K562 (cell line): ENCODE data around the gene PPP1R14D. TPM values are rescaled to one million over a fixed set of nuclear protein-coding genes. Genes with fewer than 3 reads are reported as not detected.

Experiments used
- BCOR ChIP-seq: fragments of 450-650 bp; IDR thresholded peaks from 2 replicates; pipeline ENCODE4 v1.6.1; 2016
- C11orf30 ChIP-seq: fragments of 450-650 bp; IDR thresholded peaks from 2 replicates; pipeline ENCODE4 v1.6.1; 2016; ENCODE audit warnings: low read depth, mild to moderate bottlenecking
- EP300 ChIP-seq: IDR thresholded peaks from 2 replicates; pipeline ENCODE4 v1.6.1; 2012; ENCODE audit warnings: low read length, improper control_type of control experiment
- IFI16 ChIP-seq: fragments of 250-450 bp; sonication (Bioruptor Pico); IDR thresholded peaks from 2 replicates; pipeline ENCODE4 v2.1.2; 2022; ENCODE audit warnings: mild to moderate bottlenecking, inconsistent platforms
- MAFF ChIP-seq: IDR thresholded peaks from 2 replicates; pipeline ENCODE4 v1.6.1; 2012; ENCODE audit warnings: low read length, improper control_type of control experiment
- MAFG ChIP-seq: fragments of 450-650 bp; conservative IDR thresholded peaks from 2 replicates; pipeline ENCODE4 v1.6.1; 2016; ENCODE audit warnings: missing genetic modification characterization, missing compliant biosample characterization
- MAFK ChIP-seq: IDR thresholded peaks from 2 replicates; pipeline ENCODE4 v1.6.1; 2011; ENCODE audit warnings: low read length, improper control_type of control experiment
- MEIS2 ChIP-seq: fragments of 450-650 bp; IDR thresholded peaks from 2 replicates; pipeline ENCODE4 v1.6.1; 2014; ENCODE audit warnings: mild to moderate bottlenecking; ENCODE audit not compliant: partially characterized antibody
- NR2C1 ChIP-seq, 2 experiments: fragments of 450-650 bp; IDR thresholded peaks; 2 replicates each; pipeline ENCODE4 v1.6.1; 2017; ENCODE audit warnings: mild to moderate bottlenecking in 2 of 2, antibody characterized with exemption in 1 of 2, inconsistent platforms in 1 of 2, missing compliant biosample characterization in 1 of 2, missing genetic modification characterization in 1 of 2
- PPARD ChIP-seq: fragments of 250-450 bp; sonication (Bioruptor Pico); IDR thresholded peaks from 2 replicates; pipeline ENCODE4 v1.8.0; 2022; ENCODE audit warnings: inconsistent platforms, mild to moderate bottlenecking, moderate library complexity
- SNIP1 ChIP-seq: fragments of 450-650 bp; IDR thresholded peaks from 2 replicates; pipeline ENCODE4 v1.7.1; 2017; ENCODE audit warnings: low read depth, mild to moderate bottlenecking
- TSC22D4 ChIP-seq: fragments of 450-650 bp; IDR thresholded peaks from 2 replicates; pipeline ENCODE4 v1.6.1; 2016; ENCODE audit warnings: missing genetic modification characterization, missing biosample characterization, control low read depth
- ZBTB7A ChIP-seq: IDR thresholded peaks from 2 replicates; pipeline ENCODE4 v1.6.1; 2011; ENCODE audit warnings: low read depth, mild to moderate bottlenecking, low read length, moderate library complexity, borderline replicate concordance; ENCODE audit not compliant: control insufficient read depth
- polyA plus RNA-seq, 8 experiments: library from polyadenylated mRNA; depleted of rRNA in 4 of 8; stranded (reverse) in 5 of 8; unstranded in 3 of 8; fragments of >200 nt; fragmentation: Nextera tagmentation in 2 of 8; fragmentation: Illumina TruSeq in 1 of 8; extraction: Ambion mirVana in 2 of 8; extraction: Trizol in 1 of 8; gene quantifications; 2 replicates each; pipeline versions ENCODE4 v1.2.1 to v1.2.3, GENCODE V29; 2011 to 2014; ENCODE audit warnings: inconsistent platforms in 1 of 8, missing spikeins in 1 of 8
- total RNA-seq, 7 experiments: library from RNA; depleted of rRNA in 6 of 7; stranded (reverse); fragments of >200 nt in 6 of 7; fragmentation: Illumina TruSeq in 2 of 7; extraction: Trizol in 2 of 7; gene quantifications; 2 replicates each; pipeline versions ENCODE4 v1.2.1 to v1.2.3, GENCODE V29; 2011 to 2021; ENCODE audit warnings: low replicate concordance in 1 of 7
- TF ChIP-seq, protein P1 (sequence below), 2 experiments: IDR thresholded peaks; 2 replicates each; pipeline ENCODE4 v1.6.1; 2012; ENCODE audit warnings: improper control_type of control experiment in 2 of 2, low read depth in 2 of 2, low read length in 2 of 2, borderline replicate concordance in 1 of 2
- TF ChIP-seq, protein P2 (sequence below): IDR thresholded peaks from 2 replicates; pipeline ENCODE4 v1.6.1; 2011; ENCODE audit not compliant: insufficient read length; ENCODE audit errors: extremely low read depth
- TF ChIP-seq, protein P3 (sequence below): fragments of 450-650 bp; IDR thresholded peaks from 2 replicates; pipeline ENCODE4 v1.6.1; 2018; ENCODE audit not compliant: partially characterized antibody

Gene PPP1R14D
- total and polyA plus RNA-seq, 9 of the 15 experiments (the other 6 are each of a cell fraction or from before 2014, with no cell fraction given), result 0.11 to 0.18 TPM; not detected in 7

DNA sequence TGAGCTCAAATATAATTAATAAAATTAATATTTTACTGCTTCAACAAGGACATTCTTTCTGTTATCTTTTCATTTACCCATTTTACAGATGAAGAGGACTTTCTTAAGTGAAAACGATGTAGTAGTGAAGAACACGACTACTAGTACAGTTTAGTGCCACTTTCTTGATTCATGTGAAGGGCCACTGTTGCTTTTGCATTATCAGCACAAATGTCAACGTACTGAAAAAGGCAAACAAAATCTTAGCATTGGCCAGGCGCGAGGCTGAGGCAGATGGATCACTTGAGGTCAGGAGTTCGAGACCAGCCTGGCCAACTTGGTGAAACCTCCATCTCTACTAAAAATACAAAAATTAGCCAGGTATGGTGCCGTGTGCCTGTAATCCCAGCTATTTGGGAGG is 9.5 kb downstream of the PPP1R14D start (continued):
- TF ChIP-seq SNIP1 (no peak), NR2C1 (IDR thresholded peaks at IDR 0.05) (no peak), NR2C1 (tag; IDR thresholded peaks at IDR 0.05) (no peak), EP300 (no peak), MAFK (peak; percentile 50; the same call in 1 of the 2 replicates), C11orf30 (peak; percentile 86), ZBTB7A (no peak), MAFF (peak; percentile 70), MEIS2 (no peak), BCOR (no peak), MAFG (tag) (peak; percentile 74; the same call in 1 of the 2 replicates), TSC22D4 (tag) (no peak), IFI16 (no peak), PPARD (CRISPR knock-in tag) (no peak)
- TF ChIP-seq, protein P1, sequence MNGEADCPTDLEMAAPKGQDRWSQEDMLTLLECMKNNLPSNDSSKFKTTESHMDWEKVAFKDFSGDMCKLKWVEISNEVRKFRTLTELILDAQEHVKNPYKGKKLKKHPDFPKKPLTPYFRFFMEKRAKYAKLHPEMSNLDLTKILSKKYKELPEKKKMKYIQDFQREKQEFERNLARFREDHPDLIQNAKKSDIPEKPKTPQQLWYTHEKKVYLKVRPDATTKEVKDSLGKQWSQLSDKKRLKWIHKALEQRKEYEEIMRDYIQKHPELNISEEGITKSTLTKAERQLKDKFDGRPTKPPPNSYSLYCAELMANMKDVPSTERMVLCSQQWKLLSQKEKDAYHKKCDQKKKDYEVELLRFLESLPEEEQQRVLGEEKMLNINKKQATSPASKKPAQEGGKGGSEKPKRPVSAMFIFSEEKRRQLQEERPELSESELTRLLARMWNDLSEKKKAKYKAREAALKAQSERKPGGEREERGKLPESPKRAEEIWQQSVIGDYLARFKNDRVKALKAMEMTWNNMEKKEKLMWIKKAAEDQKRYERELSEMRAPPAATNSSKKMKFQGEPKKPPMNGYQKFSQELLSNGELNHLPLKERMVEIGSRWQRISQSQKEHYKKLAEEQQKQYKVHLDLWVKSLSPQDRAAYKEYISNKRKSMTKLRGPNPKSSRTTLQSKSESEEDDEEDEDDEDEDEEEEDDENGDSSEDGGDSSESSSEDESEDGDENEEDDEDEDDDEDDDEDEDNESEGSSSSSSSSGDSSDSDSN (IDR thresholded peaks at IDR 0.05; ENCODE audit: borderline replicate concordance in 1 of 2, low read depth in 2 of 2, low read length in 2 of 2), result no peak
- TF ChIP-seq, protein P2, sequence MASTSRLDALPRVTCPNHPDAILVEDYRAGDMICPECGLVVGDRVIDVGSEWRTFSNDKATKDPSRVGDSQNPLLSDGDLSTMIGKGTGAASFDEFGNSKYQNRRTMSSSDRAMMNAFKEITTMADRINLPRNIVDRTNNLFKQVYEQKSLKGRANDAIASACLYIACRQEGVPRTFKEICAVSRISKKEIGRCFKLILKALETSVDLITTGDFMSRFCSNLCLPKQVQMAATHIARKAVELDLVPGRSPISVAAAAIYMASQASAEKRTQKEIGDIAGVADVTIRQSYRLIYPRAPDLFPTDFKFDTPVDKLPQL, result no peak
- TF ChIP-seq, protein P3, sequence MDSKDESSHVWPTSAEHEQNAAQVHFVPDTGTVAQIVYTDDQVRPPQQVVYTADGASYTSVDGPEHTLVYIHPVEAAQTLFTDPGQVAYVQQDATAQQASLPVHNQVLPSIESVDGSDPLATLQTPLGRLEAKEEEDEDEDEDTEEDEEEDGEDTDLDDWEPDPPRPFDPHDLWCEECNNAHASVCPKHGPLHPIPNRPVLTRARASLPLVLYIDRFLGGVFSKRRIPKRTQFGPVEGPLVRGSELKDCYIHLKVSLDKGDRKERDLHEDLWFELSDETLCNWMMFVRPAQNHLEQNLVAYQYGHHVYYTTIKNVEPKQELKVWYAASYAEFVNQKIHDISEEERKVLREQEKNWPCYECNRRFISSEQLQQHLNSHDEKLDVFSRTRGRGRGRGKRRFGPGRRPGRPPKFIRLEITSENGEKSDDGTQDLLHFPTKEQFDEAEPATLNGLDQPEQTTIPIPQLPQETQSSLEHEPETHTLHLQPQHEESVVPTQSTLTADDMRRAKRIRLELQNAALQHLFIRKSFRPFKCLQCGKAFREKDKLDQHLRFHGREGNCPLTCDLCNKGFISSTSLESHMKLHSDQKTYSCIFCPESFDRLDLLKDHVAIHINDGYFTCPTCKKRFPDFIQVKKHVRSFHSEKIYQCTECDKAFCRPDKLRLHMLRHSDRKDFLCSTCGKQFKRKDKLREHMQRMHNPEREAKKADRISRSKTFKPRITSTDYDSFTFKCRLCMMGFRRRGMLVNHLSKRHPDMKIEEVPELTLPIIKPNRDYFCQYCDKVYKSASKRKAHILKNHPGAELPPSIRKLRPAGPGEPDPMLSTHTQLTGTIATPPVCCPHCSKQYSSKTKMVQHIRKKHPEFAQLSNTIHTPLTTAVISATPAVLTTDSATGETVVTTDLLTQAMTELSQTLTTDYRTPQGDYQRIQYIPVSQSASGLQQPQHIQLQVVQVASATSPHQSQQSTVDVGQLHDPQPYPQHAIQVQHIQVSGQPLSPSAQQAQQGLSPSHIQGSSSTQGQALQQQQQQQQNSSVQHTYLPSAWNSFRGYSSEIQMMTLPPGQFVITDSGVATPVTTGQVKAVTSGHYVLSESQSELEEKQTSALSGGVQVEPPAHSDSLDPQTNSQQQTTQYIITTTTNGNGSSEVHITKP, result no peak
